CD4-positive, alpha-beta T cell treated with Interleukin-17A for 4 hours (primary cell): ENCODE data around the gene TCHH.
"Not testable (repeated sequence)": the region's sequence is repeated elsewhere in the genome, so short reads cannot be mapped to it uniquely, and the experiment has no call there.

Experiments used
- DNase-seq: peaks from one replicate; pipeline ENCODE4 v3.0.0-alpha.2; 2020; ENCODE audit warnings: mixed read lengths

TCHH gene

DNA sequence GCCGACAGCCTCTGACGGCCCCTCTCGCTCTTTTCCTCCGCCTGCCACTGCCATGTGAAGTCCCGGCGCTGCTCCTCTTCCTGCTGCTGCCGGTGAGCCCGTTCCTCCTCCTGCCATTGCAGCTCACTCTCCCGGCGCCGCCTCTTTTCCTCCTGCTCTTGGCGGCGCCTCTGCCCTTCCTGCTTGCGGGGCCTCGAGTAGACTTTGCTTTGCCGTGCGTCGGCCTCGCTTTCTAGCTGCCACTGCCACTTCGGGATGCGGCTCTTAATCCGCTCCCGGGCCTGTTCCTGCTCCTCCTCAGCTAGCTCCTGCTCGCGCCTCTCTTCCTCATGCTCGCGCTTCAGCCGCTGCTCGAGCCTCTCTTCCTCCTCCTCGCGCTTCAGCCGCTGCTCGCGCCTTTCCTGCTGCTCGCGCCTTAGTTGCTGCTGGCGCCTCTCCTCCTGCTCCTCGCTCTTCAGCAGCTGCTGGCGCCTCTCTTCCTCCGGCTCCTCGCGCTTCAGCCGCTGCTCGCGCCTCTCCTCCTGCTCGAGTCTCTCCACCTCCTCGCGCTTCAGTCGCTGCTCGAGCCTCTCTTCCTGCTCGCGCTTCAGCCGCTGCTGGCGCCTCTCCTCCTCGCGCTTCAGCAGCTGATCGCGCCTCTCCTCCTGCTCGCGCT lies 4.3 kb downstream of the TCHH start:
- DNase-seq: peak; percentile 27

DNA sequence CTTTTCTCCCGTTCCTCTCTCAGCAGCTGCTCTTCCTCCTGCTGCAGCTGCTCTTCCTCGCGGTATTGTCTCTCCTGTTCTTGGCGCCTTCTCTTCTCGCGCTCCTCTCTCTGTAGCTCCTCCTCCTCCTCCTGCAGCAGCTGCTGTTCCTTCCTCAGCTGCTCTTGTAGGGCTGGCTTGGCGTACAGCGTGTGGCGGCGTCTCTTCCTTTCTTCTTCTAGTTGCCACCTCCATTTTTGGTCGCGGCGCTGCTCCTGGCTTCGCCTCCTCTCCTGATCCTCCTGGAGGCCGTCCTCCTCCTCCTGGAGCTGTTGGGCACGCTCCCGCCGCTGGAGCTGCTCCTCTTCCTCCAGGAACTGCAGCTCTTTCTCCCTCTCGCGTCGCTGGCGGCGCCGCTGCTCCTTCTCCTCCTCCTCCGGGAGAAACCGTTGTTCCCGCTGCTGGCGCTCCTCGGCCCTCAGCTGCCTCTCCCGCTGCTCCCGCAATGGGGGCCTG lies 4.8 kb downstream of the TCHH start:
- peak; percentile 43 for DNase-seq

DNA sequence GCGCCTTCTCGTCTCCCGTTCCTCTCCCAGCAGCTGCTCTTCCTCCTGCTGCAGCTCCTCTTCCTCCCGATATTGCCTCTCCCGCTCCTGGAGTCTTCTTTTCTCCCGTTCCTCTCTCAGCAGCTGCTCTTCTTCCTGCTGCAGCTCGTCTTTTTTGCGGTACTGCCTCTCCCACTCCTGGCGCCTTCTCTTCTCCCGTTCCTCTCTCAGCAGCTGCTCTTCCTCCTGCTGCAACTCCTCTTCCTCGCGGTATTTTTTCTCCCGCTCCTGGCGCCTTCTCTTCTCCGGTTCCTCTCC lies 5.3 kb downstream of the TCHH start:
- DNase-seq: no peak

DNA sequence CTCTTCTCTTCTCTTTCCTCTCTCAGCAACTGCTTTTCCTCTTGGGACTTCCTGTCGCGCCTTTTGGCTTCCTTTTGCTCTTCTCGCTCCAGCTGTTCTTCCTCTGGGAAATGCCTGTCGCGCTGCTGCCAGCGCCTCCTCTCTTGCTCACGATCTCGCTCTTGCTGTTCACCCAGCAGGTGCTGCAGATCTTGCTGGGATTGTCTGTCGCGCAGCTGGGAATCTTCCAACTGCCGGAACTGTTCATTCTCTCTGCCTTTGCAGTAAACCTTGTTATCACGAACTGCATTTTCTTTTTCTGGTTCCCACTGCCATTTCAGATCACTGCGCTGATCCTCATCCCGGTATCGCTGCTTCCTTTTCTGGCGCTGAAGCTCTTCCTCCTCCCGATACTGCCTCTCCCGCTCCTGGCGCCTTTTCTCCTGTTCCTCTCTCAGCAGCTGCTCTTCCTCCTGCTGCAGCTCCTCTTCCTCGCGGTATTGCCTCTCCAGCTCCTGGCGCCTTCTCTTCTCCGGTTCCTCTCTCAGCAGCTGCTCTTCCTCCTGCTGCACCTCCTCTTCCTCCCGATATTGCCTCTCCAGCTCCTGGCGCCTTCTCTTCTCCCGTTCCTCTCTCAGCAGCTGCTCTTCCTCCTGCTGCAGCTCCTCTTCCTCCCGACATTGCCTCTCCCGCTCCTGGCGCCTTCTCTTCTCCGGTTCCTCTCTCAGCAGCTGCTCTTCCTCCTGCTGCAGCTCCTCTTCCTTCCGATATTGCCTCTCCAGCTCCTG lies 5.8 kb downstream of the TCHH start:
- DNase-seq: no peak

DNA sequence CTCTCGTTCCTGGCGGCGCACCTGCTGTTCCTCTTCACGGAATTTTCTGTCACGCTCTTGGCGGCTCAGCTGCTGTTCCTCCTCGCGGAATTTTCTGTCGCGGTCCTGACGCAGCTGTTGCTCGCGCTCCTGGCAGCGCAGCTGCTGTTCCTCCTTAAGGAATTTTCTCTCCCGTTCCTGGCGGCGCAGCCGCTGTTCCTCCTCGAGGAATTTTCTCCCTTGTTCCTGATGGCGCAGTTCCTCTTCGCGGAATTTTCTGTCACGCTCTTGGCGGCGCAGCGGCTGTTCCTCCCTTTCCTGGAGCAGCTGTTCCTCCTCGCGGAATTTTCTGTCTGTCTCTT lies 6.4 kb downstream of the TCHH start:
- DNase-seq: no peak

DNA sequence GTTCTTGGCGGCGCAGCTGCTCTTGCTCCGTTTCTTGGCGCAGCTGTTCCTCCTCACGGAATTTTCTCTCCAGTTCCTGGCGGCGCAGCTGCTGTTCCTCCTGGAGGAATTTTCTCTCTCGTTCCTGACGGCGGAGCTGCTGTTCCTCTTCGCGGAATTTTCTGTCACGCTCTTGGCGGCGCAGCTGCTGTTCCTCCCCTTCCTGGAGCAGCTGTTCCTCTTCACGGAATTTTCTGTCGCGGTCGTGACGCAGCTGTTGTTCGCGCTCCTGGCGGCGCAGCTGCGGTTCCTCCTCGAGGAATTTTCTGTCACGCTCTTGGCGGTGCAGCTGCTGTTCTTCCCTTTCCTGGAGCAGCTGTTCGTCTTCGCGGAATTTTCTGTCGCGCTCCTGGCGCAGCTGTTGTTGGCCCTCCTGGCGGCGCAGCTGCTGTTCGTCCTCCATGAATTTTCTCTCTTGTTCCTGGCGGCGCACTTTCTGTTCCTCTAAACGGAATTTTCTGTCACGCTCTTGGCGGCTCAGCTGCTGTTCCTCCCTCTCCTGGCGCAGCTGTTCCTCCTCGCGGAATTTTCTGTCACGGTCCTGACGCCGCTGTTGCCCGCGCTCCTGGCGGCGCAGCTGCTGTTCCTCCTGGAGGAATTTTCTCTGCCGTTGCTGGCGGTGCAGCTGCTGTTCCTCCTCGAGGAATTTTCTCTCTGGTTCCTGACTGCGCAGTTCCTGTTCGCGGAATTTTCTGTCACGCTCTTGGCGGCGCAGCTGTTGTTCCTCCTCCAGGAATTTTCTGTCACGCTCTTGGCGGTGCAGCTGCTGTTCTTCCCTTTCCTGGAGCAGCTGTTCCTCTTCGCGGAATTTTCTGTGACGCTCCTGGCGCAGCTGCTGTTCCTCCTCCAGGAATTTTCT lies 7.0 kb downstream of the TCHH start:
- no peak for DNase-seq

DNA sequence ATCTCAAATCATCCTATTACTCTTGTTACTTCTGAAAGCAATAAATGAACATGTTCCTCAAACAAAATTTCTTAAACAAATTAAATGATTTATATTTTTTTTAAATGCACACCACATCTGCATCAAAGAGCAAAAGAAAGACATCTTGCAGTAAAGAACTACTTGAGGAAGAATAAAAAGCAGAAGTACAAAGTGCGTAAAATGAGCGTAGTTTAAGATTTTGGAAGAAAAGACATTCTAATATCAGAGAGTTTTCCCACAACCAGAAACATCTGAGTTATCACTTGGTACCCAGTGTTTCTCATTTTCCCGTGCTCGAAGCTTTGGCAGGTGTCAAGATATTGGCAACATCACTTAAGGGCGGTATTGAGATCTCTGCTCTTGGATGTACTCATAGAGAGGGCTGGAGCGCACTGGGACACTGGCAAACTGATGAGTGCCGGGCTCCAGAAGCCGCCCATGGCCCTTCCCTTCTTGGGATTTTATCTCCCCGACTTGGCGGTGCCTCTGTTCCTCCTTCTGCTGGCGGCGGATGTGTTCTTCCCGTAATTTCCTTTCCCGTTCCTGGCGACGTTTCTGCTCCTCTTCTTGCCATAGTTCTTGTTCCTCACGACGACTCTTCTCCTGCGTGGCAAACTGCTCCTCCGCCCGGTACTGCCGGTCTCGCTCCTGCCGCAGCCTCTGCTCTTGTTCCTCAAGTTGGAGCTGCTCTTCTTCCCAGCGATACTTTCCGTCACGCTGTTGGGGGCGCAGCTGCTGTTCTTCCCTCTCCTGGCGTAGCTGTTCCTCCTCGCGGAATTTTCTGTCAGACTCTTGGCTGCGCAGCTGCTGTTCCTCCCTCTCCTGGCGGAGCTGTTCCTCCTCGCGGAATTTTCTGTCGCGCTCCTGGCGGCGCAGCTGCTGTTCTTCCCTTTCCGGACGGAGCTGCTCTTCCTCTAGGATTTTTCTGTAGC lies 7.9 kb downstream of the TCHH start:
- no peak for DNase-seq

DNA sequence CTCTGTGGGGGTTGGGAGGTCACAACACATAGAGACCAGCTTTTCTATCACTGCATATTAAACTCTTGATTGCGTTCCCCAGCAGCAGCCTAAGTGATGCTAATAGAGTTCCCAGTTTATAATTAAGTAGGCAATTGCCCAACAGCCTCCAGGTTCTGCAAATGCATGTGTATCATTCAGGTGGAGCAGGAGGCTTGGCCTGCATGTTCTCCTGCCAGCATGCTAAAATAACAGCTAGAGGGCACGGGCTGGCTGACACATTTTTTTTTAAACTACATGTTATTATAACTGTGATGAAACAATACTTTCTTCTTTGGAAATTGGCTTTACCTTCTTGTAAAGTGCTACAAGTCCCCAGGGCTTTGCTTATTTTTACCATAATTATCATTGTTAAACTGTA lies 10.4 kb downstream of the TCHH start:
- DNase-seq: no peak

DNA sequence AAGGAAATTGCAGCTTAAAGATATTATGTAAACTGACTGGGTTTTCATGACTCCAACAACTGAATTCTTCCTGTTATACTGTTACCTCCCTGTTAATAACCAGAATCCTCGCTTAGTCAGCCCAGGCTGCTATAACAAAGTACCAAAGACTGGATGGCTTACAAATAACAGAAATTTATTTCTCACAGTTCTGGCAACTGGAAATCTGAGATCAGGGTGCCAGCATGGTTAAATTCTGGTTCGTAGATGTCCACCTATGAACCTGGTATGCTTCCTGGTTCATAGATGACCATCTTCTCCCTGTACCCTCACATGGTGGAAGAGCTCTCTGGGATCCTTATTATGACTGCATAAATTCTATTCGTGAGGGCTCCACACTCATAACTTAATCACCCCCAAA lies 18.3 kb downstream of the TCHH start:
- no peak for DNase-seq

DNA sequence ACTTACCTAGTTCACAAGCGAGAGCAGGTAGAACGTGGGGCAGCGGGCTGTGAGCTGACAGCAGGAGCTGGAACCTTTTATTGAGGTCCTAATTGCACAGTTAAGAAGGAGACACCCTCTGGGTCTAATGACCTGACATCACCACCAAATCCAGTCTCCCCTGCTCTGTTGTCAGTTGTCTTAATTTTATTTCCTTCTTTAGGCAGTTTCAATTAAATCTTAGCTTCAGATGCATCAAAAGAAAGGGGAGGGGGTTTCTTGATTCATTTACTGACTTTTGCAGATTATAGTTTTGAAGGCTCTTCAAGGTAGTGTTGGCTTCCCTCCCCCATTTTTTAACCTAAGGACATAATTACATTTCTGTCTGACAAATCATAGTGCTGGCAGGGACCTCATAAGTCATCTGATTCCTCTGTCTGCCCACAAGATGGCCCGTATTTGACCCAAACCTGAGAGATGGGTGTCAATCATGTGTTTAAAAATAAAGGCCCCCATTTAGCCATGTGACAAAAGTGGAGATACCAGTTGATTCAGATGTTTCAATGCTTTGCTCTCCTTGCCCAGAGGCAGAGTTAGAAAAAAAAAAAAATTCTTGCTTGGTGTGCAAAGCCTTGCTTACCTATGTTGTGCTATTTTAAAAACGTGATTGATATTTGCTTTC lies 26.1 kb downstream of the TCHH start, which contains the start of gene TCHHL1:
TCHHL1 (minus strand) TSS at position 51 of the 661 bp plus-strand sequence. CDS start 921 bp downstream, outside the sequence.
- no peak for DNase-seq

DNA sequence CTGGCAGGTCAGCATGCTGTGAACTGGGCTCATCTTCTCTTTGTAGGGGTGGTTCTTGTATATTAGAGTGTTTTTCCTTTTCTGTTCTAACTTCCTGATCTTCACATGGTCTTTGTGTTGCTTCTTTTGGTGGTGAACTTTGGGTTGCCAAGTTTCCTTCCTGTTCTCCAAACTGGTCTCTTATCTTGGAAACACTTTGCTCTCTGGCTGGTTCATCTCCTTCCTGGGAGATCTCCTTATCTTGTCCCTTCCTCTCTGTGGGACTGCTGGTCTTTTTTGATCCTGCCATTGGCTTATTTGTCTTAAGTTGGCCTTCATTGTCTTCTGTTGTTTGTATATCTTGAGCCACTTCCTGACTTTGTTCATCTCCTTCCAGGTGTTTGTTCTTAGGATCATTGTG lies 28.5 kb downstream of the TCHH start:
- no peak for DNase-seq

DNA sequence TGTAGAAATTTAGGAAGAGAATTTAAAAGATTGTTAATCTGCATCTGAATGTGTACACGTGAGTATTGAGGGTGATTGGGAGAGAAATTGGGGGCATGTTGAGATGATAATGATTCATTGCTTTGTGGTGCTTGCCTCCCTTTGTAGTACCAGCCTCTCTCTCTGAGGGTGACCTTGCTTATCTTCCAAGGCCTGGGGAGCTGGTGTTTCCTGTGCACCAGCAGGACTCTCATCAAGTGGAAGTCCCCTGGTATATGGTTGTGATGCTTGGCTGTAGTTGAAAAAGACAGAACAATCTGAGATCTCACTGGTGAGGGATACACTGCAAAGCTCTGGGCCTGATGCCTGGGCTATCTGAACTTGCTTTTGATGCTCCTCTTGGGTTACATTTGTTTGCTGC lies 30.4 kb downstream of the TCHH start:
- no peak for DNase-seq

DNA sequence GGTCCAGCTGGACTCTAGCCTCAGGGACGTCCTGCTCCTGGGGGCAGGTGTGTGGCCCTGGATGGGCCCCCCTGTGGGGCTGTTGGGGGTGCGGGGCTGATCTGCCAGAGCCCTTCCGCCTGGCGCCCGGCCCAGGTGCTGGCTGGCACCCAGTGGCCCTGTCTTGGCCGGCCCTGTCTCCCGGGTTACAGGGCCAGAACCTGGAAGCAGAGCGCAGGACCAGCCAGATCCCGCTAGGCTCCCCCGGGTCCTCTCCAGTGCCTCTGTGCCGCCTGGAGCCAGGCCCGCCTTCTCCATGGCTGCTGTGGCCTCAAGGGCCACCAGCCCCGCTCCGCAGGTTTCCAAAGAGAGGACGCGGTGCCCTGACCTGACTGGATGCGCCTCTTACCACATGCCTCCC lies 34.2 kb downstream of the TCHH start:
- not testable (repeated sequence) for DNase-seq

DNA sequence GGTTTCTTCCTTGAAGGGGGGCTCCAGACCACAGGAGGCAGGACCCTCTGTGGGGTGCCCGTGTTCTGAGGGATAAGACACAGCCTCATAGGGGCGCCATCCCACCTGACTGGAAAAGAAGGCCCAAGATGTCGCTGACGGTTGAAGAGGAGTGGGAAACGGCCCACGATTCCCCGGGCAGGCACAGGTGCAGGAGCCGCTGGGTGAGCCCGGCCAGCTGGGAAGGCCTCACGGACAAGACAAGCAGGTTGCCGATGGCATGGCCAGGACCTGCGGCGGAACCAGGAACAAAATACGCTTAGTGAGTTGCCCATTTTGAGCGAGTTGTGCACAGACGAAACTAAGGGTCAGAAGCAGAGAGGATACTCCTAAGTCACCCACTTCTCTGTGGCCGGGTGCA lies 34.8 kb downstream of the TCHH start:
- DNase-seq: not testable (repeated sequence)

DNA sequence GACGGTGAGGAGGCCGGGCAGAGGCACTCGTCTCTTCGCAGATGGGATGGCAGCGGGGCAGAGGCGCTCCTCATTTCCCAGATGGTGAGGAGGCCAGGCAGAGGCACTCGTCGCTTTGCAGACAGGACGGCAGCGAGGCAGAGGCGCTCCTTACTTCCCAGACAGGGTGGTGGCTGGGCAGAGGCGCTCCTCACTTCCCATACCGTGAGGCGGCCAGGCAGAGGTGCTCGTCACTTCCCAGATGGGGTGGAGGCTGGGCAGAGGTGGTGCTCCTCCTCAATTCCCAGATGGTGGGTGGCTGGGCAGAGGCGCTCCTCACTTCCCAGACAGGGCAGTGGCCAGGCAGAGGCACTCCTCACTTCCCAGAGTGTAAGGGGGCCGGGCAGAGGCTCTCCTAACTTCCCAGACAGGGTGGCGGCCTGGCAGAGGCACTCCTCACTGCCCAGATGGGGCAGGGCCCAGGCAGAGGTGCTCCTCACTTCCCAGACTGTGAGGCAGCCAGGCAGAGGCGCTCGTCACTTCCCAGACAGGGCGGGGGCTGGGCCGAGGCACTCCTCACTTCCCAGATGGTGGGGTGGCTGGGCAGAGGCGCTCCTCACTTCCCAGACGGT lies 36.3 kb downstream of the TCHH start:
- no peak for DNase-seq

DNA sequence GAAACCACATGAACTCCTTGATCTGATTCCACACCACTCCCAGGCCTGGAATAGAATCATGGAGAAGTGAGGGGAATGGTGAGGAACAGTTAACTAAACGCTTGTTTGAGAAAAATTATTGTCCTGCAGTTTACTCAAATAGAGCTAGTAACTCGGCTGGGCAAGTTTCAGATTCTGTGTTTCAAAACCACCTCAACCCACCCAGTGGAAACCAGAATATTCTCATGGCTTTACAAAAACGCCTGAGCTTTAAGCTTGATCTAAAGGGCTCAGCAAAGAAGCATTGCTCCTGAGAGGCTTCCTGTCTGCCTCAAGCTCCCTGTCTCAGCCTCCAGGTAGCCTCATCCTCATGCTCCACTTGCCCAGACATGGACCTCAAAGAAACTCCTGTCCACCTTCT lies 42.9 kb downstream of the TCHH start:
- DNase-seq: no peak

DNA sequence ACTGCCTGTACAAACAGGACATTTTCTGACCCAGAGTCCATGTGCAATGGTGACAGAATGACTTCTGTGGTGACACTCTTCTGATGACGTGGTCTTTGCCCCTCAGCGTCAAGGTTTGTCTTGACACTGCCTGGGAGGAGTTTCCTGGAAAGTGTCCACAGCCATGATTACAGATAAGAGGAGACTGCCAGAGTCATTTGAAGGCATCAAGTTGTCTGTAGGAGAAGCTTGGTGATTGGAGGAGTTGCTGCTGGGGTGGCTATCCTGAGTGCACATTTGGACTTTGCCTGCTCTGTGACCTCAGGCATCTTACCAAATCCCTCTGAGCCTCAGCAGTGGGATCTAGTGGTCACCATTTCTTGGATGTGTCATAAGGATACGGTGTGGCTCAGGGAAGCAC lies 44.1 kb downstream of the TCHH start:
- no peak for DNase-seq

DNA sequence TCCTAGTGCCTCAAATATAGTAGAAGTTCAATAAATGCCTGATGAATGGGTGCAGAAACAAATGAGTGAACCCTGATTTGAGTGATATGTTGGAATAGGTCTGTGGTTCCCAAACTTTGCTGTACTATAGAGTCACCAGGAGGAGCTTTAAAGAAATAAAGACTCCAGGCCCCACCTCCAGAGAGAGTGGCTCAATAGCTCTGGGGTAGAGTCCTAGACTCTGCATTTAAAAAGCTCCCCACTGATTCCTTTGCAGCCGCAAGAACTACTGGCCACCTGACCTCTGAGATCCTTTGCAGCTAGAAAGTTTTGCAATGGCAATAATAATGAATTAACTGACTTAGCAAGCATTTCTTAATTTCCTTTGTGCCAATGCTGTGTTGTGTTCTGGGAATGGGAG lies 47.3 kb downstream of the TCHH start:
- DNase-seq: no peak

DNA sequence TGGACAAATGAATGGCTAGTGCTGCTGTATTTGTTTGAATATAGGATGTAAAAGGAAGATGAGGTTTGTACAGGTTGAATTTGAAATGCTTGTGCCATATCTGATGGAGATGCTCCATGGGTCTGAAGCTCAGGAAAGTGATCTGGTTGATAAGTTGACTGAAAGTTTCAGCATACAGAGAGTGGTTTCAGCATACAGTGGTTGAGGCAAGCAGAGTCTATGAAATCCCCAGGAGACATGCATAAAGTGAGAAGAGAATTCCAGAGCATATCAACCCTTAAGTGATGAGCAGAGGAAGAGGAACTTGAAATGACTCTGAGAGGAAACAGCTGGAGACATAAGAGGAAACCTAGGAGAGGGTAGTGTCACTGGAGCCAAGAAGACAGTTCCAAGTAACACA lies 48.1 kb downstream of the TCHH start:
- DNase-seq: no peak

DNA sequence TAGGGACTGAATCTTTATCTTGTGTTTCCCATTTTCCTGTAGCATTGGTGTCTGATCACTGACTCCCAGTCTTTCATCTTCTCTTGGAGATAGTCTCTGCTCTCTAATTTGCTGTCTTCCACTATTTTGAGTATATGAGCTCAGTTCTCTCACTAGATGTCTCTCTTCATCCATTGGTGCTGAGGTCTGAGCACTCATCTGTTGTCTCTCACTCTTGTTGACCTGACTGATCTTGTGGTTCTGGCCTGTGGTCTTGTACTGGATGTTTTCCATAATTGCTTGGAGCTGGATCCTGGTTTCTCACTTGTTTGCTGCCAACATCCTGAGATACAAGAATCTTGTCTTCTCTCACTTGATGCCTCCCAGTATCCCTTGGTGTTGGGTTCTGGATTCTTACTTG lies 53.3 kb downstream of the TCHH start:
- DNase-seq: no peak
